HG03196 (cell line): ENCODE measurements around the gene RAD51B.
"Not testable (repeated sequence)": the region's sequence is repeated elsewhere in the genome, so short reads cannot be mapped to it uniquely, and the experiment has no call there.

Experiments
- ATAC-seq: cut with Tn5 transposase; IDR thresholded peaks from one replicate; pipeline ENCODE4 v1.9.1; 2021; ENCODE audit not compliant: unreplicated experiment

RAD51B gene

DNA sequence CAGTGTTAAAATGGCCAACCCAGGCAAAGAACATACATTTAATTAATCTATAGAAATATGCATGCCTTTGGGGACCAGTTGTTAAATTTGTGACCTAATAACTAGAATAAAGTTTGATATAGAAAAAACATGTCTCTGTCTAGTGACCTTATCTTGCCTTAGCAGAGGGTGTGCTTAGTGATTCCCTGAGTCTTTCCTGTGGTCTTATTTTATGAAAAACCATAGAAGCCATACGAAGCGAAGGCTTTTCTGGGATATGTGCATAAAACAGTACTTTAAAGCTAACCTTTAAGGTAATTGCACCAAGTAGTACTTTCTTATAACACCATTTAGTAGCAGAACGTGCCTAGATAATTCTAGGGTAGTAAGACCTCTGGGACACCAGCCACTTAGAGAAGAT lies 593.9 kb downstream of the RAD51B start:
- ATAC-seq, result no peak

DNA sequence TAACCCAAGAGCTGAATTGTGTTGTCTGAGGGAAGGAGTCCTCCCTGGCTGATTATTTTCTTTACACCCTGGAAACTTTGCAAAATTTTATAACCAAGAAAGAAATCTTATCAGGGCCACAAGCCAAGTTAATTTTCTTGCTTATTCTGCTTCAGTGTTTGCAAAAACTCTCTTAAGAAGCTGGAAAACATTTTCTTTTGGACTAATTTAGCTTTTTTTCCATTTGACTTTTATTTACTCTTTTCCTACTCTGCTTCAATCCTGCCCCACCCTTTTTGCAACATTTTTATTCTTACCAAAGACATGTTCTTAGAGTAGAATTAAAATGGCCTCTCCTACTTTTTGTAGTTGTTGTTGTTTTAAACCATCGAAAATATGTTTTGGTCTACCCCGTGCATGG lies 594.5 kb downstream of the RAD51B start:
- no peak for ATAC-seq

DNA sequence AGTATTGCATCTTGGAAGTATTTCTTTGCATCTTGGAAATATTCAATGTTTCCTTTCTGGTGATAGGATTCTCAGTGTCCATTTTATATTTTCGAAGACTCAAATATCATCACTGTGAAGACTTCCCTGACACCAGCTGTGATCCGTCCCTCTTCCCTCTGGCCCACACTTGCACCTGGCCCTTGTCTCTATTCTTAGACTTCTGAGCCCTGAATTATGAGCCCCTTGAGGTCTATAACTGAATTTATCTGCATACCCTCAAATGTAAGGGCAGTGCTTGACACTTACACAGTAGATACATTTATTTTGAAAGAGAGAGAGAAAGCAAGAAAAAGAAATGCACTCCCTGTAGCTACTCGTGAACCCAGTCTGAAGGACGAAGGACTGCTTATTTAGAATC lies 596.6 kb downstream of the RAD51B start:
- ATAC-seq, result no peak

DNA sequence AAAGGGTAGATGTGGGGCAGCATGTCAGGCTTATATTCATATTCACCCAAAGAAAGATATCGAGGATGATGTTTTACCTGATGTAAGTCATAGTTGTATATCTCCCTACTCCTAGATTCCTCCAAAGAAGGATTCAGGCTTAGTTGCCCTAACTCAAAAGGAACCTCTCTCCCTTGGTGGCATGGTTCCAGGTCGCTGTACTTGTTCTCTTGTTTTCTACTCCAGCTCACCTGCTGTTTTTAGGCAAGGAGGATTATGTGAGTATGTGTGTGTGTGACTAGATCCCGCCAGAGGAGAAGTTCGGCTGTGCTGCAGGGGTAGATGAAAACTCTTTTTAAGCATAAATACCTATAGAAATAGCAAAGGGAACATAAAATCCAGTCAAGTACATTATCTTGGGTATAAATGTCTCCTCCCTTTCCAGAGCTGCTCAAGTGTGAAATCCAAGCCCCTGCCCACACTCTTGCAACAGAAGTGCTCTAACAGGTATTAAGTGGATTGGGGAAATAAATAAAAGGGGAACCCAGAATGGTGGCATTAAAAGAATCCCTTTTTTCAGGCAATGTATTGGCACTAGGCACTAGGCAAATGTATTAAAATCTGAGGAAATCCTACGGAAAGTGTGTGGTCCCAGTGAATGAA lies 597.6 kb downstream of the RAD51B start:
- ATAC-seq, result no peak

DNA sequence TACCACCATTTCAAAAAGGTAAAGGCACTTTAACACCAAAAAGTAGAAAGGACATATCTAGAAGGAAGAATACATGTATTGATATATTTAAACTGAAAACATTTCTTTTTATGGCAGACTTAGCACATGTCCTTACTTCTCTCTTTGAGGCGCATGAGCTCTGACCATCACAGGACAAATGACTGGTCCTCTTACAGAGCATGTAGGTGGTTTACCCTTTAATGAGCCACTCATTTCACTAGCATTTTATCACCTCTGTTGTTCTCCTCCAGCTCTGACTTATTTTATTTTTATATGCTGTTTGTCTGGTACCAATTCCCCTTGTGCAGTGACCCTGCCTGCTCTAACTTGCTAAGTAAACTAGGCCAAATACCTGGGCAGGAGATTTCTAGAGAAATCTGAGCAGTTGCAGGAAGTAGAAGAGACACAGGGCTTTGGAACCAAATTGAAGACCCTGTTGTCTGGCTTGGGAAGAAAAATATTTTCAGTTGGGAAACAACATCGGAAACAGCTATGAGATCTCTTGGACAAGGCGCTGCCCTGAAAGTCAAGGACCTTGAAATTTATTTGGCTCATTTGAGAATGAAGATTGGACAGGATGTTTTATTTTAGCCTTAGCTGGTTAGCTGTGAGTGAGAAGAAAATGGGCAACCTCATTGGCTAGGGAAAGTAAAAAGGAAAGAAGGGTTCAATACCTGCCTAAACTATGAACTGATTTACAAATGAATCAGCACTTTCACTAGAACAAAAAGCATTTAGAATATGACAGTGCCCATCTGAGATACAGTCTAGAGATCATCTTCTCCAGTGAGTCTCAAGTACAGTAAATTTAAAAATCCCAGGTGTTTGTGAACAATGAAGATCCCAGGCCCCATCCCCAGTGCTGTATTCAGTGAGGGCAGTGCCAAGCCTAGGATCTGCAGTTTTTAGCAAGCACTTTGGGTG lies 598.9 kb downstream of the RAD51B start:
- no peak for ATAC-seq

DNA sequence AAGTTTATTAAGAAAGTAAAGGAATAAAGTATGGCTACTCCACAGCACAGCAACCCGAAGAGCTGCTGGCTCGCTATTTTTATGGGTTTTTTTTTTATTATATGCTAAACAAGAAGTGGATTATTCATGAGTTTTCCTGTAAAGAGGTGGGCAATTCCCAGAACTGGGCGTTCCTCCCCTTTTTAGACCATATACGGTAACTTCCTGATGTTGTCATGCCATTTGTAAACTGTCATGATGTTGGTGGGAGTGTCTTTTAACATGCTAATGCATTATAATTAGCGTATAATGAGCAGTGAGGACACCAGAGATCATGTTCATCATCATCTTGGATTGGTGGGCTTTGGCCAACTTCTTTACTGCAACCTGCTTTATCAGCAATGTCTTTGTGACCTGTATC lies 600.8 kb downstream of the RAD51B start:
- no peak for ATAC-seq

DNA sequence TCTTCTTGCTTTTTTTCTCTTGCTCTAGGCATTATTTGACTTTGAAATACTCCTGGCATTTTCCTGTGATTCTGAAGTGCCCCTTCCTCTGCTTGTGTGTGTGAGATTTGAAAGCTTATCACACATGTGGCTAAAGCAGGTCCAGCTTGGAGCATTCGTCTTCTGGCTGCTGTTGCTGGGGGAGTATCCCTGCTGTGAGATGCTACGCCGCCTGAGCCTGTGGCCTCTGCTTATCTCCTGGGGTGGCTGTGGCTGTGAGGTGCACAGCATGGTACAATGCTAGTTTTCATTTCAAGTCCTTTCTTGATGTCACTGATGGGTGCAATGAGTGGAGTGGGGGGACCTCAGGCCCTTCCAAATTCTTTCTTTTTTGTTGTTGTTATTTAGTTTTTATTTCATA lies 601.5 kb downstream of the RAD51B start:
- ATAC-seq, result no peak

DNA sequence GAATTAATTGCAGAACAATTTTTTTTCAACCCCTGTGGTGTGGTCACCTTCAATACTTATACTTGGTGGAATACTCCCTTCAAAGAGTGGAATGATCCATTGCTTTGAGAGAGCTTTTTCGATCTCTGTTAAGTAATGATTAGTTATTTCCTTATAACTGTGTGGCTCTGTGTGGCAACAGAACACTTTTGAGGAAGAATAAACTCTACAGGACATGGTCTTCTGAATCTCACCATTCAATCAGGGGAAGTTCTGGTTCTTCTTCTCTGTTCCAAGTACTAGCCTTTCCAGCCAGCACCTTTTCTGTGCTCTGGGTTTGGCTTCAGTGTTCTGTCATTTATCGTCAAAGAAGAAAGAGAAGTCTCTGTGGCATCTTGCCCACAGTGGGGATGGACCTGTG lies 604.1 kb downstream of the RAD51B start:
- no peak for ATAC-seq

DNA sequence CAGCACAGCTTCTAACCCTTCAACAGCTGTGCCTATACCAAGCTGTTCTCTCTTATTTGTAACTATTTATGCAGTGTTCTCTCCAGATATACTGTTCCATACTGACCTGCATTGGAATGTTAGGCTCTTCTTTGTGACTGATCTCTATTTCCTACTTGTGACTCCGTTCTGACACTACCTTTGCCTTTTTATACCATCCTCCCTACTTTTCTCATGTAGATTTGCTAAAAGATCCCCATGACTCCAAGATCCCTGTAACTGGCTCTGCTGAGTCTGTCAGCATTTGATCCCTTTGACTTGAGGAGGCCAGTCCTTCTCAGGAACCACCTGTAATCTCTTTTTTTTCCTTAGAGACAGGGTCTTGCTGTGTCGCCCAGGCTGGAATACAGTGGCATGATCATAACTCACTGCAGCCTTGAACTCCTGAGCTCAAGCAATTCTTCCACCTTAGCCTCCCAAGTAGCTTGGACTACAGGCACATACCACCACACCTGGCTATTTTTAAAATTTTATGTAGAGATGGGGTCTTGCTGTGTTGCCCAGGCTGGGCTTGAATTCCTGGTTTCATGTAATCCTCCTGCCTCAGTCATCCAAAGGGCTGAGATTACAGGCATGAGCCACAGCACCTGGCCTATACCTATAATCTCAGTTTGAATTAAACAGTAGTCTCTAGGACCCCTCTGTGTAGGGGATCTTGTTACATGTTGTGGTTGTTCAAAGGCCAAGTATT lies 605.0 kb downstream of the RAD51B start:
- no peak for ATAC-seq

DNA sequence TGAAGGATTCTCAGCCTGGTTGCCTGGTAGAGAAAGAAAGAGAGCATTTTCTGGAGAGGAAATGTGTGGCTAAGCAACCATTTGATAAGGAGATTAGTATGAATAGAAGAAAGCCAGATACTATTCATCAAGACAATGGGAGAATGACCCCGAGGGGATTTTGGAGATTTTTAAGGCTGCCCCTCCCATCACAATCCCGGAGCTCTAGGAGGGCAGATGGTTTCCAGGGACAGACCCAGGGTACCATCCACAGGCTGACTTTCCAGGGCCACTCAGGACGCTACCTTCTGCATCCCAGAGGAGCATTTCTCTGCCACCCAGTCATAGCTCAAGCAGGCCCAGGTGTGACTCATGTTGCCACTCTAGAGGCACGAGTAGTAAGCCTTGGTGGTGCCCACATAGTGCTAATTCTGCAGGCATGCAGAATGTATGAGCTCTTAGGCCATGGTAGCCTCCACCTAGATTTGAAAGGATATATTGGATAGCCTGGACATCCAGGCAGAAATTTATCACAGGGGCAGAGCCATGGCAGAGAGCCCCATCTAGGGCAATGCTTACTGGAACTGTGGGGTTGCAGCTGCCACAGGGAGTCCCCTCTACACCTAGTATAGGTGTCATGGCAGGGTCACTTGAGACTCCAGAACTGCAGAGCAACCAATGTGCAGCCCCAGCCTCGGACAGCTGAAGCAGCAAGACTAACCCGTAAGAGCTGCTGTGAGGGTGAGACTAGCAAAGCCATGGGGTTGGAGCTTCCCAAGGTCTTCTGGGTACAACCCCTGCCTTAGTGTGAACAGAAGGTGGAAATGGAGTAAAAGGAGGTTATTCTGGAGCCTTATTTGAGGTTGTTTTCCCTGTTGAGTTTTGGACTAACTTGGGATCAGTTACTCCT lies 607.3 kb downstream of the RAD51B start:
- ATAC-seq, result no peak

DNA sequence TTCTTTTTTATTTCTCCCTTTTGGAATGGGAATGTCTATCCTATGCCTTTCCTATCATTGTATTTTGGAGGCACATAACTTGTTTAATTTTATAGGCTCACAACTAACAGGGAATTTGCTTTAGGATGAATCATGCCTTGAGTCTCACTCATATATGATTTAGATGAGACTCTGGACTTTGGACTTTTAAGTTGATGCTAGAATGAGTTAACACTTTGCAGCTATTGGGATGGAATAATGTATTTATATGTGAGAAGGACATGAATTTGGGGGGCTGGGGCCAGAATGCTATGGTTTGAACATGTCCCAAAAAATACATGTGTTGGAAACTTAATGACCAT lies 607.9 kb downstream of the RAD51B start:
- ATAC-seq, result no peak

DNA sequence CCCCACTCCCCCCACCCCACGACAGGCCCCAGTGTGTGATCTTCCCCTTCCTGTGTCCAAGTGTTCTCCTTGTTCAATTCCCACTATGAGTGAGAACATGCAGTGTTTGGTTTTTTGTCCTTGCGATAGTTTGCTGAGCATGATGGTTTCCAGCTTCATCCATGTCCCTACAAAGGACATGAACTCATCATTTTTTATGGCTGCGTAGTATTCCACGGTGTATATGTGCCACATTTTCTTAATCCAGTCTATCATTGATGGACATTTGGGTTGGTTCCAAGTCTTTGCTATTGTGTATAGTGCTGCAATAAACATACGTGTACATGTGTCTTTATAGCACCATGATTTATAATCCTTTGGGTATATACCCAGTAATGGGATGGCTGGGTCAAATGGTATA lies 609.3 kb downstream of the RAD51B start:
- not testable (repeated sequence) for ATAC-seq

DNA sequence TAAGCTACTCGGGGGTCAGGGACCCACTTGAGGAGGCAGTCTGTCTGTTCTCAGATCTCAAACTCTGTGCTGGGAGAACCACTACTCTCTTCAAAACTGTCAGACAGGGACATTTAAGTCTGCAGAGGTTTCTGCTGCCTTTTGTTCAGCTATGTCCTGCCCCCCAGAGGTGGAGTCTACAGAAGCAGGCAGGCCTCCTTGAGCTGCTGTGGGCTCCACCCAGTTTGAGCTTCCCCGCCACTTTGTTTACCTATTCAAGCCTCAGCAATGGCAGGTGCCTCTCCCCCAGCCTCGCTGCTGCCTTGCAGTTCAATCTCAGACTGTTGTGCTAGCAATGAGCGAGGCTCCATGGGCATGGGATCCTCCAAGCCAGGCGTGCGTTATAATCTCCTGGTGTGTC lies 614.6 kb downstream of the RAD51B start:
- ATAC-seq, result not testable (repeated sequence)

DNA sequence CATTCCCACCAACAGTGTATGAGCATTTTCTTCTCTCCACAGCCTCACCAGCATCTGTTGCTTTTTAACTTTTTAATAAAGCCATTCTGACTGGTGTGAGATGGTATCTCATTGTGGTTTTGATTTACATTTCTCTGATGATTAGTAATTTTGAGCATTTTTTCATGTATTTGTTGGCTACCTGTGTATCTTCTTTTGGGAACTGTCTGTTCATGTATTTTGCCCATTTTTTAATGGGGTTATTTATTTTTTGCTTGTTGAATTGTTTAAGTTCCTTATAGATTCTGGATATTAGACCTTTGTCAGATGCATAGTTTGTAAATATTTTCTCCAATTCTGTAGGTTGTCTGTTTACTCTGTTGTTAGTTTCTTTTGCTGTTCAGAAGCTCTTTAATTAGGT lies 616.1 kb downstream of the RAD51B start:
- ATAC-seq, result not testable (repeated sequence)

DNA sequence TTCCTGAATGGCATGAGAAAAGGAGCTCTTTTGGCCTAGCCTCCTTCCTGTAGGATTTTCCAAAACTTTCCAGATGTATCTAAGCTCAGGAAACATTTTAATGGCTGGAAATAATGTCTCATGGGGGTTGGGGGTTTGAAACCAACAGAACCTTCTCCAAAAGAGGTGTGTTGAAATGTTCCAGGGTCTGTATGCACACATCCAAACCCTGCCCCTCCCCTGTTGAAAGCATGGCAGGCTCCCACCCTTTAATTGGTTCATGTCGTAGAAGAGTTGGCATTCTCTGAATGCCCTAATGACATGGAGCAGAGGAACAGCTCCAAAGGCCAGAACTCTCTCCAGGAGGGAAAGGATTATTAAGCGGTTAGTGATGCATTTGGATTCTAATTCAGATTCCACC lies 620.1 kb downstream of the RAD51B start:
- no peak for ATAC-seq

DNA sequence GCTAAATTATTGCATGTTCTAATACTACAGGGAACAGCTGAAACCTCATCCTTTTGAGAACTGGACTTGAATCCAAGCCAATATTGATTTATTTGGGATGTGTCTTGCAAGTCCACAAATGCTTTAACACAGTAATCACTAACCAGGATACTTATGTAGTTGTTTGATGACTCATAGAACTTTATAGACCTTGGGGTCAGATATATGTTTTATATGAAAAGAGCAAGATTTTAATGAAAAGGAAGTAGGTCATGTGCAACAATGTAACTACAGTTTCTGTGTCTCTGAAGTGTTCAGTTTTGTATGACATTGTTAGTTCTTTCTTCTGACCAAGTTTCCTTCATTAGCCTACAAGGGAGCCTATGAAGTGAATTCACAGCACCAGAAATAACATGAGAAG lies 621.2 kb downstream of the RAD51B start:
- ATAC-seq, result no peak

DNA sequence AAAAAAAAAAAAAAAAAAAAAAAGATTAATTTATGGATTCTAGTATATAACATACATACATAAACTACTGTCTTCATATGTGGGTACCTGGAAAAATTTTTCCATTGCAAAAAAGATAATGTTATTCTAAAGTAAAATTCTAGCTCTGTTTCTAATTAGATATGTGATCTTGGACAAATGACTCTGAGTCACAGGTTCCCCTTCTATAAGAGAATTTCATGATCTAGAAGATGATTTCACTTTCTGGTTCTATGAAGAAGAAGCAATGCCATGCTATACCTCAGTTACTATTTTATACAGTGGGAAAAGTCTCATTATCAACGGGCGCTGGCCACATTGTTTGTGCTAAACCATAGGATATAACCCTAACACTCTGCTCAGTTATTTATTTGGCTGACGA lies 622.0 kb downstream of the RAD51B start:
- ATAC-seq, result no peak

DNA sequence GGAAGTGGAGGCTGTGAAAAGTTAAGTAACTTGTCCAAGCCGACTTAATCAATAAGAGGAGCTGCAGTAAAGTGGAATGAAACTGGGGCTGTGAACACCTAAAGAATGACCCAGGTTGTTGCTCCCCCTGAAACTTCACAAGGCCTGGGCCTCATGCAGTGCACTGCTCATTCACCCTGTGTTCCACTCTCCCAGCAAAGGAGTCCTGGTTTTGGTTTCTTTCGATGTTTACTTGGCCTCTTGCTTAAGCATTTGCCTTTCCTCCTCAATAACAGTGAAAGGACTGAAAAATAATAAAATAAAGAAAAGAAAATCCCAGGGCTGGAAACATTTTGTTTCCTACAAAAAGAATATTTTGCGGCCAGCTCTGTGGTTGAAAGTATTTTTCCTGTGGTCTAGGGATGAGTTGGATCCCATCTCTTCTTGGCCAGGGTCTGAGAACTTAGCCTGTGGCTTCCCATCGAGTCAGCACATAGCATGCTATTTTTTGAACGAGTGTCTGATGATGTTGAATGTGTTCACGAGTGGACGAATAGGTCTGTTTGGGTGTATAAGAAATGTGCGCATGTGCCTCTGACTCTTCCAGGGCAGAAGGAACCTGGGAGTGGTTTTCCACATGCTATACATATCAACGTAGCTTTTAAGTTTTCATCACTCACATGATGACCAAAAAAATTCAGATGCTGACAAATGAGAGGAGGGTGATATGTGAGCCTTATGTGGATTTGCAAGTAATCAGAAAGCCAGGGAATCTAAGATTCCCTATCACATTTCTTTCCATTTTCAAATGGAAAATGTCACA lies 623.5 kb downstream of the RAD51B start:
- no peak for ATAC-seq

DNA sequence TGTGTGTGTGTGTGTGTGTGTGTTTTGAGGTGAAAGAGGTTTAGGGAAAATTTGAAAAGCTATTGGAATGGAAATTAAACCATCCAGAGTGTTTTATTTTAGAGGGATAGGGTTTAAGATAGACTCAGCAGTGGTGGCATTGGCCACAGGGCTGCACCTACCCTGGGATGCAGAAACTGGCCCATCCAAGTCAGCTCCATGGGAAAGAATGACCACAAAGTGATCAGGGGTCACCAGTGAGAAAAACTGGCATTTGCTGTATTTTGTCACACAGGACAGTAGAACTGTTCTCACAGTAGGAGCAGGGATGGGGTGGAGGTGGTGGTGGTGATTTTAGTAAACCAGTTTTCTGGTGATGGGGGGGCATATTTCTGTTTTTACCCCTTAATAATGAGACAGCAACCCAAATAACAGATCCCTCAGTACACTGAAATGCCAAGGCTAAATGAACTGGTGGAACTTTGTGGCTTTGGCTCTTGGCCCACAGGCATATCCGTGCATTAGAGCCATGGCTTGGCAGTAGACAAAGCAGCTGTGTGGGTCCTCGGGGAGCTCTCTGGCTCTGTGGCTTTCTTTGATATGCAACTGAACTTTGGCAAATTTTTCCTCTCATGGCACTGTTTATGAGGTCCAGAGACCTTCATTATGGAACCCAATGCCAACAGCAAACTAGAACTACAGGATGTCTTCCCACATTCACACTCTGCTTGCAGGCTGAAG lies 625.0 kb downstream of the RAD51B start:
- ATAC-seq, result no peak
